Hepatocyte (in vitro differentiated cells): ENCODE results near the gene GPC2. TPM values are rescaled to one million over a fixed set of nuclear protein-coding genes. Genes with fewer than 3 reads are reported as not detected.
"Not testable (repeated sequence)": the region's sequence is repeated elsewhere in the genome, so short reads cannot be mapped to it uniquely, and the experiment has no call there.

Source experiments
- DNase-seq: peaks from one replicate; pipeline ENCODE4 v3.0.0-alpha.2; 2016; ENCODE audit warnings: low spot score
- H2AFZ ChIP-seq: fragments of 200-600 bp; sonication (generic); 2 replicates; pipeline ENCODE4 v1.6.0; 2016; ENCODE audit warnings: antibody characterized with exemption, mild to moderate bottlenecking
- H3K27ac ChIP-seq: fragments of 200-600 bp; sonication (generic); 2 replicates; pipeline ENCODE4 v1.5.1; 2016; ENCODE audit warnings: mild to moderate bottlenecking
- H3K27me3 ChIP-seq: fragments of 200-600 bp; sonication (generic); 2 replicates; pipeline ENCODE4 v1.6.1; 2016
- H3K36me3 ChIP-seq: fragments of 200-600 bp; sonication (generic); replicated peaks from 2 replicates; pipeline ENCODE4 v1.5.1; 2016; ENCODE audit warnings: low read depth; ENCODE audit not compliant: insufficient read depth
- H3K4me1 ChIP-seq: fragments of 200-600 bp; sonication (generic); 2 replicates; pipeline ENCODE4 v1.5.1; 2016; ENCODE audit warnings: mild to moderate bottlenecking, moderate library complexity; ENCODE audit not compliant: insufficient read depth
- H3K4me2 ChIP-seq: fragments of 200-600 bp; sonication (generic); 2 replicates; pipeline ENCODE4 v1.6.0; 2016
- H3K4me3 ChIP-seq: fragments of 200-600 bp; sonication (generic); 2 replicates; pipeline ENCODE4 v1.5.1; 2016; ENCODE audit warnings: mild to moderate bottlenecking
- H3K79me2 ChIP-seq: fragments of 200-600 bp; sonication (generic); 2 replicates; pipeline ENCODE4 v1.6.0; 2017; ENCODE audit warnings: mild to moderate bottlenecking
- H3K9me2 ChIP-seq: fragments of 200-600 bp; sonication (generic); replicated peaks from 2 replicates; pipeline ENCODE4 v1.6.0; 2017; ENCODE audit warnings: mild to moderate bottlenecking; ENCODE audit not compliant: insufficient read depth
- H3K9me3 ChIP-seq: fragments of 200-600 bp; sonication (generic); 2 replicates; pipeline ENCODE4 v1.5.1; 2016; ENCODE audit warnings: low read depth, mild to moderate bottlenecking
- H4K20me1 ChIP-seq: fragments of 200-600 bp; sonication (generic); 2 replicates; pipeline ENCODE4 v1.6.0; 2016; ENCODE audit warnings: mild to moderate bottlenecking; ENCODE audit not compliant: insufficient read depth, poor library complexity, severe bottlenecking
- CTCF ChIP-seq: fragments of 200-600 bp; sonication (generic); IDR thresholded peaks from 2 replicates; pipeline ENCODE4 v1.5.1; 2016; ENCODE audit warnings: antibody characterized with exemption, mild to moderate bottlenecking; ENCODE audit not compliant: poor library complexity
- EZH2 ChIP-seq: fragments of 200-600 bp; sonication (generic); IDR thresholded peaks from 2 replicates; pipeline ENCODE4 v1.6.1; 2016; ENCODE audit warnings: antibody characterized with exemption, mild to moderate bottlenecking, borderline replicate concordance
- EZH2phosphoT487 ChIP-seq: fragments of 200-600 bp; sonication (generic); IDR thresholded peaks from one replicate; pipeline ENCODE4 v1.6.1; 2018; ENCODE audit warnings: antibody characterized with exemption, mild to moderate bottlenecking, low read depth, moderate library complexity; ENCODE audit not compliant: unreplicated experiment, severe bottlenecking
- WGBS: methylation state at CpG from one replicate; pipeline ENCODE4 v1.1.6; 2016; ENCODE audit warnings: low lambda C conversion rate; ENCODE audit errors: missing lambda C conversion rate; 5-methylcytosine and 5-hydroxymethylcytosine counted together
- polyA plus RNA-seq: library from polyadenylated mRNA; unstranded; fragments of >200 nt; fragmentation: Nextera tagmentation; extraction: Ambion mirVana; gene quantifications from 2 replicates; pipeline ENCODE4 v1.2.1, GENCODE V29; 2016
- total RNA-seq: library from RNA; depleted of rRNA; stranded (reverse); fragments of >200 nt; gene quantifications from 2 replicates; pipeline ENCODE4 v1.2.3, GENCODE V29; 2014

Gene GPC2
- total and polyA plus RNA-seq, 2 experiments from 2014 or later: 2.0 to 3.2 TPM

DNA sequence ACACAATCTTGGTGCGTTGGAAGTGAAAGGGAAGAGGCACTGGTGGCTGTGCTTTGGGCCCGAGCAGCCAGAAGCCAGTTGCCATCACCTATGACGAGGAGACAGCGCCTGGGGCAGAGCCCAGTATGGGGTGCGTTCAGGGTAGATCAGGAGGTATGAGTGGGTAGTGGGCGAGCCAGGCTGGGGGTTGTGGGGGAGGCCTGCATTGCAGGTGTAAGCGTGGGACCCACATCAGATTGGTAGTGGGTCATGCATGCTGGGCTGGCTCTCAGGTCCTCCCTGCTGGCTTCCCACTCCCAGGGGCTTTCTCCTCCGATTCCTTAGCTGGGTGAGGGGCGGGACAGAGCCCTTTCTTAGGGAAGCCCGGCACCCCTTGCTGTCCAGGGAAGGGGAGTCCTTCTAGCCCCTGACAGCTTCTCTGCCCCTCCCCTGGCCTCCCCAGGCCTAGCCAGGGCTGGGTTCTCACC is 42.1 kb upstream of the GPC2 start:
- no peak overlapping the region for H3K27ac ChIP-seq

GRCh38 chr7:100217934-100218333 is 40.8 kb upstream of the GPC2 start:
- H3K79me2 ChIP-seq: not testable (repeated sequence)

More for the DNA sequence above, 42.1 kb upstream of the GPC2 start:
- Histone ChIP-seq H3K36me3 (no peaks in the 10 kb centered on the region), H3K4me1 (no peaks in the 10 kb centered on the region), H3K9me3 (no peaks in the 10 kb centered on the region), H3K4me3 (no peak overlapping the region), H3K9me2 (no peaks in the 10 kb centered on the region), H3K4me2 (no peak overlapping the region), H3K79me2 (no peaks in the 10 kb centered on the region), H3K27me3 (no peaks in the 10 kb centered on the region), H2AFZ (no peak overlapping the region), H4K20me1 (no peaks in the 10 kb centered on the region)
- 93% methylated on average over 10 of the region's 10 CpGs for WGBS
- no peak for TF ChIP-seq EZH2
- TF ChIP-seq EZH2phosphoT487: no peak
- TF ChIP-seq CTCF: no peak
- DNase-seq: no peak

GRCh38 chr7:100215895-100216294 is 38.7 kb upstream of the GPC2 start:
- no peaks in the 10 kb centered on the region for H4K20me1 ChIP-seq
- WGBS: 88% methylated on average over 6 of the region's 6 CpGs
- no peak overlapping the region for H3K27ac ChIP-seq
- H3K4me2 ChIP-seq: no peak overlapping the region
- no peaks in the 10 kb centered on the region for H3K4me1 ChIP-seq
- H3K79me2 ChIP-seq: no peaks in the 10 kb centered on the region
- H3K36me3 ChIP-seq: no peaks in the 10 kb centered on the region
- no peaks in the 10 kb centered on the region for H3K9me3 ChIP-seq
- no peaks in the 10 kb centered on the region for H3K9me2 ChIP-seq
- no peak for DNase-seq
- H2AFZ ChIP-seq: no peak overlapping the region
- TF ChIP-seq CTCF (no peak), EZH2 (no peak), EZH2phosphoT487 (no peak)
- H3K27me3 ChIP-seq: peaks cover 6% of the 10 kb centered on the region
- no peak overlapping the region for H3K4me3 ChIP-seq

More at GRCh38 chr7:100217934-100218333, 40.8 kb upstream of the GPC2 start:
- not testable (repeated sequence) for DNase-seq, H3K36me3 ChIP-seq, H4K20me1 ChIP-seq, H3K4me3 ChIP-seq, H2AFZ ChIP-seq, H3K9me3 ChIP-seq, H3K27me3 ChIP-seq, H3K4me2 ChIP-seq, H3K27ac ChIP-seq, H3K4me1 ChIP-seq, H3K9me2 ChIP-seq
- 0% methylated on average over 1 of the region's 5 CpGs for WGBS
- TF ChIP-seq CTCF: peak; percentile 54

- H3K9me2 ChIP-seq, H4K20me1 ChIP-seq, H3K4me3 ChIP-seq, H3K27ac ChIP-seq, H3K4me2 ChIP-seq, H3K27me3 ChIP-seq, H3K9me3 ChIP-seq, H3K79me2 ChIP-seq, H3K36me3 ChIP-seq, H3K4me1 ChIP-seq, H2AFZ ChIP-seq: not testable (repeated sequence)
- WGBS: 60% methylated on average over 5 of the region's 5 CpGs
- DNase-seq: peak; percentile 32
Measured at GRCh38 chr7:100214356-100214755, 37.2 kb upstream of the GPC2 start.
